AG04449 (cell line): ENCODE data around the gene THSD4.

Experiments
- CTCF ChIA-PET: fragments of 350-600 bp; formaldehyde crosslinking; extraction: SDS; loops from one replicate; lab custom pipeline; 2021; ENCODE audit warnings: antibody characterized with exemption; lab: Yijun Ruan, JAX
- POLR2A ChIA-PET: fragments of 400-600, 350-600 bp; formaldehyde crosslinking; extraction: SDS; loops from one replicate; lab custom pipeline; 2020; ENCODE audit warnings: antibody characterized with exemption, inconsistent platforms; lab: Yijun Ruan, JAX
- DNase-seq: peaks from one replicate; pipeline ENCODE4 v3.0.0-alpha.2; 2010; ENCODE audit warnings: low read depth, low spot score
- H3K4me3 ChIP-seq: 2 replicates; pipeline ENCODE4 v1.5.1; 2011; ENCODE audit warnings: low read depth, mild to moderate bottlenecking, control low read depth, low read length
- CTCF ChIP-seq: IDR thresholded peaks from one replicate; pipeline ENCODE4 v1.5.1; 2011; ENCODE audit warnings: mild to moderate bottlenecking, moderate library complexity, low read length, control low read depth, inconsistent platforms; ENCODE audit not compliant: insufficient read depth; ENCODE audit errors: missing control alignments

The THSD4 gene

GRCh38 chr15:71757741-71758530, 642.7 kb downstream of the THSD4 start:
- ChIA-PET CTCF (interaction anchor here (0.6 to 3.0 kb wide), 5 partner anchors 10 to 43 kb away, joined by 3 to 19 read pairs (median 7); no protein-coding TSS in a partner anchor), POLR2A (no interaction called here)
- no peak for TF ChIP-seq CTCF
- no peak for DNase-seq
- H3K4me3 ChIP-seq: no peak overlapping the region

- H3K4me3 ChIP-seq: no peak overlapping the region
- no peak for DNase-seq
- CTCF ChIA-PET: interaction anchor here (1.0 to 3.0 kb wide), 5 partner anchors 10 to 43 kb away, joined by 3 to 19 read pairs (median 5); no protein-coding TSS in a partner anchor
- POLR2A ChIA-PET: no interaction called here
- TF ChIP-seq CTCF: no peak
Observed at GRCh38 chr15:71758711-71759110, 643.4 kb downstream of the THSD4 start.

- TF ChIP-seq CTCF: no peak
- DNase-seq: no peak
- CTCF ChIA-PET: interaction anchor here (1.1 to 1.5 kb wide), 4 partner anchors 8 to 40 kb away, joined by 3 to 10 read pairs (median 6); no protein-coding TSS in a partner anchor
- POLR2A ChIA-PET: interaction anchor here (0.7 kb wide), 1 partner anchor 9 kb away, joined by 3 read pairs; no protein-coding TSS in a partner anchor
- no peak overlapping the region for H3K4me3 ChIP-seq
Observed at GRCh38 chr15:71760852-71761251, 645.6 kb downstream of the THSD4 start.

GRCh38 chr15:71761649-71762048, 646.4 kb downstream of the THSD4 start:
- no peak overlapping the region for H3K4me3 ChIP-seq
- no peak for DNase-seq
- TF ChIP-seq CTCF: no peak
- ChIA-PET CTCF (interaction anchor here (1.1 to 1.5 kb wide), 4 partner anchors 9 to 39 kb away, joined by 3 to 10 read pairs (median 6); no protein-coding TSS in a partner anchor), POLR2A (interaction anchor here (0.7 kb wide), 1 partner anchor 9 kb away, joined by 3 read pairs; no protein-coding TSS in a partner anchor)

- no peak for TF ChIP-seq CTCF
- ChIA-PET POLR2A (no interaction called here), CTCF (no interaction called here)
- DNase-seq: no peak
- H3K4me3 ChIP-seq: no peak overlapping the region
Observed at GRCh38 chr15:71768184-71768583, 652.9 kb downstream of the THSD4 start.

- DNase-seq: no peak
- H3K4me3 ChIP-seq: no peak overlapping the region
- no peak for TF ChIP-seq CTCF
- ChIA-PET POLR2A (no interaction called here), CTCF (interaction anchor here (1.0 to 3.4 kb wide), 3 partner anchors 11 to 30 kb away, joined by 5 to 12 read pairs (median 12); no protein-coding TSS in a partner anchor)
Observed at GRCh38 chr15:71773206-71773859, 658.1 kb downstream of the THSD4 start.
